Subcutaneous abdominal adipose tissue (tissue), 5 donors: ENCODE results near the gene VWDE.

Experiments used
- H3K27ac ChIP-seq: one replicate; pipeline ENCODE4 v1.7.0; 2013; ENCODE audit warnings: low read depth, mild to moderate bottlenecking, inconsistent platforms, low read length, moderate library complexity
- H3K27me3 ChIP-seq, 5 donors: one replicate each; pipeline ENCODE4 v1.7.0; 2013; ENCODE audit warnings: low read length in 5 of 5, inconsistent platforms in 1 of 5; ENCODE audit not compliant: control insufficient read depth in 5 of 5, insufficient read depth in 4 of 5
- H3K36me3 ChIP-seq, 5 donors: one replicate each; pipeline ENCODE4 v1.7.0; 2013; ENCODE audit warnings: low read length in 5 of 5; ENCODE audit not compliant: control insufficient read depth in 5 of 5, insufficient read depth in 5 of 5
- H3K4me1 ChIP-seq, 5 donors: one replicate each; pipeline ENCODE4 v1.7.0; 2013; ENCODE audit warnings: low read length in 5 of 5, mild to moderate bottlenecking in 3 of 5, moderate library complexity in 1 of 5; ENCODE audit not compliant: control insufficient read depth in 5 of 5, insufficient read depth in 5 of 5
- H3K4me3 ChIP-seq, 5 donors: one replicate each; pipeline ENCODE4 v1.7.0; 2013; ENCODE audit warnings: low read length in 5 of 5, low read depth in 1 of 5
- H3K9ac ChIP-seq, 5 donors: one replicate each; pipeline ENCODE4 v1.7.0; 2013; ENCODE audit warnings: low read length in 5 of 5, mild to moderate bottlenecking in 4 of 5, moderate library complexity in 3 of 5
- H3K9me3 ChIP-seq, 5 donors: one replicate each; pipeline ENCODE4 v1.7.0; 2013; ENCODE audit warnings: low read length in 5 of 5; ENCODE audit not compliant: control insufficient read depth in 5 of 5
- donor health status: healthy.
- donor health status: healthy.
- donor health status: healthy.
- donor health status: healthy.
- donor health status: healthy.

Gene VWDE

DNA sequence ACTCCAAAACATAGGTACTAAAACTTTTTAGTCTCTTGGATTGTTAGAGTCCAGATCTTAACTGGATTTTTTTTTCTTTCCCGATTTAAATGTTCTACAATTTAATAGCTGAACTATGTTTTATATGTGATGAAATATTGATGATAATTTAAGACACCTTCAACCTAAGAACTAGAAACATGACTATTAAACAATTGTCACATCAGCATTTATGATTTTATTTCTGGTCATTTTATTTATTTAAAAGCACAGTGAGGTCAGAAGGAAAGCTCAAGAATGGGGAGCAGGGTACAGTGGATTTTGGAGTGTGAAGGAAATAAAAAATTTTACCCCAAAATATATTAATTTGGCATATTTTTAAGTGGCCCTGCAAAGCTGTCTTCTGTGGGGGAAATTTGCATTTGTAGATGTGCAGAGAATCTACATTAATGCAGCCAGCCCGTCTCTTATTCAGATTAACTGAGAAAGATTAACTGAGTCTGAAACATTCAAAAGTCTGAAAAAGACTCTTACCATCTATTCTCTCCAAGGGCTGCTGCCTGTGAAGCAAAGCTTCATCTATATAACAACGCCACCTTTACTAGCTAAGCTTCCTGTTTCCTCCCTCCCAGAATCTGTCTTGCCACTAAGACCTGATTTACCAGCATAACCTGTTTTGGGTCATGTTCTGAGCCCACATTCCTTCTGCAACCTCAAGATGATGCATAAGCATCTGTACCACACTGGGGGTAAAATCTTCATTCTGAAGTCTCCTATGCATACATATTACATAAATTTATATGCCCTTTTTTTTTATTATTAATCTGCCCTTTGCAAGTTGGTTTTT lies 106.2 kb downstream of the VWDE start:
- H3K4me3 ChIP-seq: no peak overlapping the region
- no peaks in the 10 kb centered on the region for H3K27me3 ChIP-seq
- H3K27ac ChIP-seq: no peak overlapping the region
- H3K36me3 ChIP-seq: no peaks in the 10 kb centered on the region
- no peak overlapping the region for H3K9ac ChIP-seq
- H3K9me3 ChIP-seq: no peaks in the 10 kb centered on the region
- peaks cover 0 to 6% (median 0%) of the 10 kb centered on the region in 5 donors for H3K4me1 ChIP-seq

GRCh38 chr7:12296051-12296570 lies 107.6 kb downstream of the VWDE start:
- Histone ChIP-seq H3K27ac (no peak overlapping the region), H3K4me3 (no peak overlapping the region), H3K4me1 (peaks cover 0 to 6% (median 0%) of the 10 kb centered on the region in 5 donors), H3K36me3 (no peaks in the 10 kb centered on the region), H3K9me3 (peaks cover 0 to 9% (median 5%) of the 10 kb centered on the region in 5 donors), H3K27me3 (no peaks in the 10 kb centered on the region), H3K9ac (no peak overlapping the region)

- peaks cover 0 to 6% (median 0%) of the 10 kb centered on the region in 5 donors for H3K4me1 ChIP-seq
- H3K9me3 ChIP-seq: peaks cover 0 to 13% (median 10%) of the 10 kb centered on the region in 5 donors
- no peak overlapping the region for H3K27ac ChIP-seq
- H3K4me3 ChIP-seq: no peak overlapping the region
- H3K9ac ChIP-seq: no peak overlapping the region
- no peaks in the 10 kb centered on the region for H3K27me3 ChIP-seq
- H3K36me3 ChIP-seq: no peaks in the 10 kb centered on the region
These were observed 109.0 kb downstream of the VWDE start for GRCh38 chr7:12294701-12295100.

DNA sequence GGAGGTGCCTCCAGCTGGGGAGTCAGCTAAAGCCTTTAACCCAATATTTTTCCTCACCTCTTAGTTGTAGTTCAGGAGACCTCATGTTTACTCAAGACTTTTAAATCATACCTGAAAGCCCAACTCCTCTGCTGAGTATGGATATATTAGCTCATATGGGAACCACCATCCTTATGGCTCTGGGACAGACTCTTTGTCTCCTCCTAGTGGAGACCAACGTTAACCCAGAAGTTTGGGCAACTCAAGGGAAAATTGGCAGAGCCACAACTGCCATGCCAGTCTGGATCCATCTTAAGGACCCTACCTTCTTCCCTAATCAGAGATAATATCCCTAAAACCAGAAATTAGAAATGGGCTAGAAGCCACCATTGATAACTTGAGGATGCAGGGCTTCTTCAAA lies 111.8 kb downstream of the VWDE start:
- Histone ChIP-seq H3K27me3 (no peaks in the 10 kb centered on the region), H3K27ac (no peak overlapping the region), H3K36me3 (no peaks in the 10 kb centered on the region), H3K4me1 (no peaks in the 10 kb centered on the region), H3K9me3 (peaks cover 0 to 20% (median 12%) of the 10 kb centered on the region in 5 donors), H3K9ac (no peak overlapping the region), H3K4me3 (no peak overlapping the region)

DNA sequence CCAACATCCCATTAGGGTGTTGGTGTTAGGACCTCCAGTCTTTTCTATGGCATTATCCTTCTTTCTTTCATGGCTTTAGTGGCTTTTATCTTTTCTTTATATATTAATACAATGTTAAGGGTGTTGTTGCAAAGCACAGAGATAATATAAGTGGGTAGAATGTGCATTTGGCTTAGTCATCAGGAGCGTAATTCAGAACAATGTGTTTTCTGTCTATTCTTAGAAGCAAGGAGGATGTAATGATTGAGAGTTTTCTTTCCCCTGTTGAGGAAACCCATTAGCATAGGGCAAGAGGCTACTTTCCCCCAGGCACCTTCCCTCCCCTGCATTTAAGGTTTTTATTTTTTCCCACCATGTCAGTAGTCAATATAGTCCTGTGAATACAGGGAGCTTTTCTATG lies 112.9 kb downstream of the VWDE start:
- no peaks in the 10 kb centered on the region for H3K4me1 ChIP-seq
- H3K4me3 ChIP-seq: no peak overlapping the region
- no peak overlapping the region for H3K27ac ChIP-seq
- no peaks in the 10 kb centered on the region for H3K36me3 ChIP-seq
- peaks cover 0 to 20% (median 12%) of the 10 kb centered on the region in 5 donors for H3K9me3 ChIP-seq
- no peak overlapping the region for H3K9ac ChIP-seq
- H3K27me3 ChIP-seq: no peaks in the 10 kb centered on the region

GRCh38 chr7:12289996-12290395 lies 113.7 kb downstream of the VWDE start:
- Histone ChIP-seq H3K36me3 (no peaks in the 10 kb centered on the region), H3K4me1 (no peaks in the 10 kb centered on the region), H3K4me3 (no peak overlapping the region), H3K27ac (no peak overlapping the region), H3K9ac (no peak overlapping the region), H3K9me3 (peaks cover 0 to 20% (median 12%) of the 10 kb centered on the region in 5 donors), H3K27me3 (no peaks in the 10 kb centered on the region)

- H3K36me3 ChIP-seq: no peaks in the 10 kb centered on the region
- no peak overlapping the region for H3K27ac ChIP-seq
These were observed 115.8 kb downstream of the VWDE start for GRCh38 chr7:12287901-12288300.

GRCh38 chr7:12281038-12281437 lies 122.6 kb downstream of the VWDE start:
- Histone ChIP-seq H3K27ac (no peak overlapping the region), H3K9ac (no peak overlapping the region), H3K4me3 (no peak overlapping the region), H3K4me1 (no peaks in the 10 kb centered on the region), H3K27me3 (no peaks in the 10 kb centered on the region), H3K9me3 (peaks cover 0 to 8% (median 5%) of the 10 kb centered on the region in 5 donors), H3K36me3 (no peaks in the 10 kb centered on the region)

More at GRCh38 chr7:12287901-12288300, 115.8 kb downstream of the VWDE start:
- no peaks in the 10 kb centered on the region for H3K27me3 ChIP-seq
- H3K4me3 ChIP-seq: no peak overlapping the region
- H3K9ac ChIP-seq: no peak overlapping the region
- H3K9me3 ChIP-seq: peaks cover 0 to 20% (median 12%) of the 10 kb centered on the region in 5 donors
- no peaks in the 10 kb centered on the region for H3K4me1 ChIP-seq
